ENCODE measurements around the gene PHTF2.

DNA sequence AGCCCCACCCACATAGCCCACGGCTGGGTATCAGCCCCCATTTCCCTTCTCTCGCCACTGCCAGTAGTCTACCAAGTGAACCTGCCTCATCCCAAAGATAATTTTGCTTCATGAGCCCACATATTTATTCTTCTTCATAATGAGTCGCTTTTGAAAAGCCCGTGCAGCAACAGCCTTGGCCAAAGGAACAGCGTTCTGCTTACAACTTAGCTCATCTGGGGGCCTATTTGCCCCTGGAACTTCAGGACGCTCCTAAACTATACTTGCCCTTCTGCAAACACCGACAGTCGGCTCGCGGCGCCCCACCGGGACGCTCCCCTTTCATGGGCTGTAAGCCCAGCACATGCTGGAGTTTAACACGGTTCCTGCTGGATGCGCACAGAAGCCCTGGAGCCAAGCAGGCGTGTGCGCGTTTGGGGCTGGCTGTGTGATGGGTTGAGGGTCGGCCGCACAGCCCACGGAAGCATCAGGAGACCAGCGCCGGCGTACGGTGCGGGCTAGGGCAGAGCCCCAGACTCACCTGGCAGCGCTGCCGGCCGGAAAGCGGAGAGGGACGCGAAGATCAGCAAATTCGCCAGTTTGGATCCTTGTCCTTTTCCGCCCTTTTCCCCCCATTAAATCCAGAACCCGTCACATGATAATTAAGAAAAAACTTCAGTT lies 709 bp upstream of the PHTF2 start:
- TF ChIP-seq, protein P1, sequence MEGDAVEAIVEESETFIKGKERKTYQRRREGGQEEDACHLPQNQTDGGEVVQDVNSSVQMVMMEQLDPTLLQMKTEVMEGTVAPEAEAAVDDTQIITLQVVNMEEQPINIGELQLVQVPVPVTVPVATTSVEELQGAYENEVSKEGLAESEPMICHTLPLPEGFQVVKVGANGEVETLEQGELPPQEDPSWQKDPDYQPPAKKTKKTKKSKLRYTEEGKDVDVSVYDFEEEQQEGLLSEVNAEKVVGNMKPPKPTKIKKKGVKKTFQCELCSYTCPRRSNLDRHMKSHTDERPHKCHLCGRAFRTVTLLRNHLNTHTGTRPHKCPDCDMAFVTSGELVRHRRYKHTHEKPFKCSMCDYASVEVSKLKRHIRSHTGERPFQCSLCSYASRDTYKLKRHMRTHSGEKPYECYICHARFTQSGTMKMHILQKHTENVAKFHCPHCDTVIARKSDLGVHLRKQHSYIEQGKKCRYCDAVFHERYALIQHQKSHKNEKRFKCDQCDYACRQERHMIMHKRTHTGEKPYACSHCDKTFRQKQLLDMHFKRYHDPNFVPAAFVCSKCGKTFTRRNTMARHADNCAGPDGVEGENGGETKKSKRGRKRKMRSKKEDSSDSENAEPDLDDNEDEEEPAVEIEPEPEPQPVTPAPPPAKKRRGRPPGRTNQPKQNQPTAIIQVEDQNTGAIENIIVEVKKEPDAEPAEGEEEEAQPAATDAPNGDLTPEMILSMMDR (IDR thresholded peaks at IDR 0.05), result no peak
- TF ChIP-seq POLR2A (IDR thresholded peaks at IDR 0.05), result peak in 1 of 2 donors; percentile 10
